ENCODE measurements around the gene FCRLA.

The FCRLA gene

GRCh38 chr1:161731981-161732718 is 25.1 kb downstream of the FCRLA start:
- no peak for DNase-seq (ENCODE audit: low read depth)

- DNase-seq (ENCODE audit: low read depth) = peak; percentile 75
These were observed 26.5 kb downstream of the FCRLA start for GRCh38 chr1:161733526-161733925.

- no peak for DNase-seq (ENCODE audit: low read depth)
These were observed 28.8 kb downstream of the FCRLA start for GRCh38 chr1:161735837-161736236.

GRCh38 chr1:161736335-161736969 is 29.4 kb downstream of the FCRLA start:
- no peak for DNase-seq (ENCODE audit: low read depth)

- DNase-seq (ENCODE audit: low read depth) = no peak
These were observed 30.6 kb downstream of the FCRLA start for GRCh38 chr1:161737625-161738024.

GRCh38 chr1:161738627-161739287 is 31.7 kb downstream of the FCRLA start:
- DNase-seq (ENCODE audit: low read depth) = peak; percentile 65

- DNase-seq (ENCODE audit: low read depth) = no peak
These were observed 33.0 kb downstream of the FCRLA start for GRCh38 chr1:161739865-161740566.

GRCh38 chr1:161740921-161741320 is 33.9 kb downstream of the FCRLA start:
- DNase-seq (ENCODE audit: low read depth) = no peak

- DNase-seq (ENCODE audit: low read depth) = no peak
These were observed 36.2 kb downstream of the FCRLA start for GRCh38 chr1:161743231-161743630.

- no peak for DNase-seq (ENCODE audit: low read depth)
These were observed 40.8 kb downstream of the FCRLA start for GRCh38 chr1:161747801-161748200.

- DNase-seq (ENCODE audit: low read depth) = peak; percentile 96
These were observed 42.7 kb downstream of the FCRLA start, which contains the start of gene DUSP12 for GRCh38 chr1:161749509-161750407. Gene DUSP12 (plus strand): TSS chr1:161749786. CDS start chr1:161749802, 16 bp downstream.

GRCh38 chr1:161763522-161764098 is 56.6 kb downstream of the FCRLA start:
- DNase-seq (ENCODE audit: low read depth) = no peak
